Globus pallidus (tissue), 1 donor: ENCODE data around the gene TLR1.
"Not testable (repeated sequence)": the region's sequence is repeated elsewhere in the genome, so short reads cannot be mapped to it uniquely, and the experiment has no call there.

Experiments used
- DNase-seq: peaks from one replicate; pipeline ENCODE4 v3.0.0-alpha.2; 2015; ENCODE audit warnings: low spot score

The TLR1 gene

DNA sequence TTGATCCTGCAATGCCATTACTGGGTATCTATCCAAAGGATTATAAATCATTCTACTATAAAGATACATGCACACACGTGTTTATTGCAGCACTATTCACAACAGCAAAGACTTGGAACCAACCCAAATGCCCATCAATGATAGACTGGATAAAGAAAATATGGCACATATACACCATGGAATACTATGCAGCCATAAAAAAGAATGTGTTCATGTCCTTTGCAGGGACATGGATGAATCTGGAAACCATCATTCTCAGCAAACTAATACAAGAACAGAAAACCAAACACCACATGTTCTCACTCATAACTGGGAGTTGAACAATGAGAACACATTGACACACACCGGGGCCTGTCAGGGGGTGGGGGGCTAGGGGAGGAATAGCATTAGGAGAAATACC, 26.7 kb downstream of the TLR1 start:
- DNase-seq: not testable (repeated sequence)

DNA sequence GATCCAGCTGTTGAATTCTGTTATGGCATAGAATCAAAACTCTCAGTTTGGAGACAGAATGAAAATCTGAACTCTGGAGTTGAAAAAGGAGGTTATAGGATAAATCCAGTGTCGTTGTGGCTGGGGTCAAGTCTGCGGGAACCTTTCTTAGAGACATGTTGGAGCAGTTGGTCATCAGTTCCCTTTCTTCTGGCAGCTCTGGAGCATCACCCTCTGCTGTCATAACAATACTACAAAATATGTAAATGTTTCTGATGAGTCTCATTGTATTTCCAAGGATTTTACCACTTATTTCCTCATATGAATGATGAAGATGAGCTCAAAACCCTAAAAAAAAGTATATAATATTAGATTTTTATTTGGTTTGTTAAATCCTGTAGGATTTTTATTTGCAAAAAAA, 29.3 kb downstream of the TLR1 start:
- DNase-seq: no peak

DNA sequence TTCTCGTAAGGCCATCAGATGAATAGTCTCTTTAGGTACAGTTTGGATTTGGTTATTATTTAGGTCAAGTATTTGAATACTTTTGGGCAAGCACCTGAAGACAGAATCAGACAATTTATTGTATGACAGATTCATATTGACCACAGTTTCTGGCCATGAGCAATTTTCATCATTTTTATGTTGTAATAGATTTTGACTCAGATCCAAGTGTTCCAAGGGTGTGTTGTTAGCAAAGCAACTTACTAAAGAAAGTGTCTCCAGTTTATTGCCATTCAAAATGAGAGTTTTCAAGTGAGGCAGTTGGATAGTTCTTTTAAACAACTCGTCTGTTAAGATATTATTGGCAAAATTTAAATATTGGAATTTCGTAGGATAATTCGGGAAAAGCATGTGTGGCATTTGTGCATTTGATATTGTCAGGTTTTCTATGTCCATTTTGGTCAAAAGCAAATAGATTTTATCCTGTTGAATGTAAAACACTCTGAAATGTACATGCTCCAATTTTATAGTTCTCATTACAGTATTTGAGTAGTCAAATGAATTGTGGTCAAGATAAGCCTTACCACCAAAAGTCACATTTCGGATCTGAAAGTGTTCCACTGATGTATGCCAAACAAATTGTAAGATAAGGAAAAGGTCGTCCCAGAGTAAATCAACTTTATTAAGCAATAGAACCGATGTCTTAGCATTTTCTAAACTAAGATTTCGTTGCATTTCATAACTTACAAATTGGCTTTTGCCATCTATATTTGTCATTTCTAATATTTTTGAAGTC, 30.2 kb downstream of the TLR1 start:
- DNase-seq: no peak

DNA sequence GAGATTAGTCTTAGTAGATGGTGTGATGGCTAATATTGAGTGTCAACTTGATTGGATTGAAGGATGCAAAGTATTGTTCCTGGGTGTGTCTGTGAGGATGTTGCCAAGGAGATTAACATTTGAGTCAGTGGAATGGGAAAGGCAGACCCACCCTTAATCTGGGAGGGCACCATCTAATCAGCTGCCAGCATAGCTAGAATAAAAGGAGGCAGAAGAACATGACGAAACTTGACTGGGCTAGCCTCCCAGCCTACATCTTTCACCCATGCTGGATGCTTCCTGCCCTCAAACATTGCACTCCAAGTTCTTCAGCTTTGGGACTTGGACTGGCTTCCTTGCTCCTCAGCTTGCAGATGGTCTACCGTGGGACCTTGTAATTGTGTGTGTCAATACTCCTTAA, 34.3 kb downstream of the TLR1 start:
- not testable (repeated sequence) for DNase-seq

DNA sequence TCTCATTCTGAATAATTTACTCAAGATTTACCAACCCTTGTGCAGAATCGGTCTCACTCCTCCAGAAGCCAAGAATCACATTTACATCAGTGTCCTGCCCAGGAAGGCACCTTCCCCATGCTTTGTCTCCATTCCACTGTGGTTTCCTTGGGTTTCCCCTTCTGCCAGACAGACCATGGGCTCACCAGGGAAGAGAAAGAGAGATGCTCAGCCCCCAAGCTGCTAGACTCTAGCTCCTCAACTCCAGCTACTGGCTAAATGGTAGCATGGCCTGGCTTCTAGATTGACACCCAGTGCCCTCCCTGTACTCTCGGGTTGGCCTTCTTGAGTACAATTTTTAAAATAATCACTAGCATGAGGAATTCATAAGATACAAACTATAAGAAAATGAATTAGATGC, 34.7 kb downstream of the TLR1 start:
- no peak for DNase-seq

DNA sequence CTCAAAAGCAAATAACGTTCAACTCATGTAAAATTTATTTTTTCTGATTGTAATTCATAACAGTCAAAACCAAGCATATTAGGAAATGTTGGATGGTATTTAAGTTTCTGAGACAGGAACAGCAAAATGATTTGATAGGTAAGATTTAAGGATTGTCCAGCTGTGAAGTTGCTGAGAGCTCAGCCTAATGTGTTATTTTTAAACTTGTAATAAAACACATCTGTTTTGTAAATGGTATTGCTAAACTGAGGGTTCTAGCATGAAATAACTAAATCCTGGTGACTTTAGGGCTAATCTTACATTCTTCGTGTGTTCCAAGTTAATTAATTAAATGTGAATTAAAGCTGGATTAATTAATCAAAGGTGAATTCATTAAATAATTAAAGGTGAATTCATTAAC, 35.1 kb downstream of the TLR1 start:
- DNase-seq: no peak

DNA sequence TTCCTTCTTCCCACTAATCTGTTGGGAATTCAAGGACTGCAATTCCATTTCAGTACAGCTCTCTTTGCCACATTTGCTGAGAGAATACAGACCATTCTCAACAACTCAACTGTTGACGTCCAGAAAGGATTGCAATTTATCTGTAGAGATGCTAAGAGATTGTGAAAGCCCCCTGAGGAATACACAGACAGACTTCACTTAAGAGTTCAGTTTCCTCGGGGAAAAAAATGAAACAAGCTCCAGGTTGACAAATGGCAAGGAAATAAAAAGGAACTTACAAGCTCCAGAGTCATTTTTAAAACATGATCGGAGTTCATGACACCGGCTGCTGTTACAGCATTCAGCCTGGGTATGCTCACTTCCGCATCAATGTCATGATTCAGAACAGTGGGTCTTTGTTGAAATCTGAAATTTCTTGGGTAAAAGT, 35.6 kb downstream of the TLR1 start:
- no peak for DNase-seq

DNA sequence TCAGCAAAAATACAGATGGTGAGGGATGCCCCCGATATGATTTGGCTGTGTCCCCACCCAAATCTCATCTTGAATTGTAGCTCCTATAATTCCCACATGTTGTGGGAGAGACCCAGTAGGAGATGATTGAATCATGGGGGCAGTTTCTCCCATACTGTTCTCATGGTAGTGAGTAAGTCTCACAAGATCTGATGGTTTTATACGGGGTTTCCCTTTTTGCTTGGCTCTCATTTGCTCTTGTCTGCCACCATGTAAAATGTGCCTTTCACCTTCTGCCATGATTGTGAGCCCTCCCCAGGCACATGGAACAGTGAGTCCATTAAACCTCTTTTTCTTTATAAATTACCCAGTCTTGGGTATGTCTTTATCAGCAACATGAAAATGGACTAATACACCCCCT, 37.7 kb downstream of the TLR1 start:
- not testable (repeated sequence) for DNase-seq

DNA sequence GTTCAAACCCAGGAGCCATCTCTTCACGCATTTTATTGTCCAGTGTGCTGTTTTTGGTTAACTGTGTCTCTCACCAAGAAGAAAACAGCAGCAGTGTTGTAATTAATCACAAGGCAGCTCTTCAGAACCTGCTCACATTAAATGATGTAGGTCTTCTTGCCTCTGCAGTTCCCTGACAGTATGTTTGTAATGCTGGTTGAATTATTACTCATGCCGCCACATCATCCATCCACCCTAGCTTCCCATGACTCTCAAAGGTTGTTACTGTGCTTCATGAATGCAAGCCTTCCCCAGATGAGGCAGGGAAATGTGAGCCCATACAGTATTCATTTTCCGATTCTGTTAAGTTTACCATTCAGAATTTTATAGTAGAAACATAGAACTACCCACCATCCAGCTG, 39.2 kb downstream of the TLR1 start:
- no peak for DNase-seq

DNA sequence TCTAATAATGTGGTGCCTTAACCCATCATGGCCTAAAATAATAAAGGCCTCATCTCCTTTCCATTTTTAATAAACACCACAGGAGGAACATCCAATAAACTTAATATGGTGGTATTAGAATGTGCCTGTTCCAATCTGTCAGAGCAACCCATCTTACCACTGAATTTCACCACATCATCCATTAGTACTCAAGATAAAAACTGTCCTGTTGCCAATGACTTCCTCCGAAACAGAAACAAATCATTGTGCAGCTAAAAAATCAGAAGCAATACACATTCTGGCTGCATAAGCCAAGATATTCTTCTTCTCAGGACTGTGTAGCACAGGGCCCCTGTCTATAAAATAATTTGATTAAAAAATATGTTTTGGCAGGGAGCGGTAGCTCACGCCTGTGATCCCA, 40.3 kb downstream of the TLR1 start:
- no peak for DNase-seq

DNA sequence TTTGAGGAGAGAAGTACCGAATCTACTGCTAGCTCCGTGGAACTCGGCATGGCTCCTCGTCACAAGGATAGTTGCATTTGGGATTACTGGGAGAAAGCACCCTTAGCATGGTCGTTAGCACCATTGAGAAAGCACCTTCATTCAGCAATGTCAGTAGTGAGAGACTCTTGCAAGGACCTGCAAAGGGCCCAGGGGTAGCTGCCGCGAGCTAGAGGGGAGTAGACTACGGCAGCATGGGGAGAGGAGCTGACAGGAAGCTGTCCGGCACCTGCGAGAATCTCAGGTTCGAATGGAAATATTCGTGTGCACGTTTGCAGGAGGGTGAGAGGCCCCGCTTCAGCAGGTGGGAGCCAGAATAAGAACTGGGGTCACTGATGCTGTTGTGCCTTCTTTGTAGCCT, 42.0 kb downstream of the TLR1 start:
- DNase-seq: no peak

DNA sequence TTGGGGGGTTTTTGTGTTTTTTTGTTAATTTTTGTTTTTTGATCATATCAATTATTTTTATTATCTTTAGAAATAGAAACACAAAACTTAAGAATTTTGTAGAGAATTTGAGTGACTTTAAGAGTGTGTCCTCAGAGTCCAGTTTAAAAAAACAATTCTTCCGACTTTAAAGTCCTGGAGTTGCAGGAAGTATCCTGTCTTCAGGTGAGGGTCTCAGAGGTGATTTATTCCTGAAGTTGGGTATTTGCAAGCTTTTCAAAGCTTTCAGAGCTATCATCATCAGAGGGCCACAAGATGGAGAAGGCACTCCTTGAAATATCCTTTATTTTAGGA, 44.8 kb downstream of the TLR1 start:
- DNase-seq: no peak

DNA sequence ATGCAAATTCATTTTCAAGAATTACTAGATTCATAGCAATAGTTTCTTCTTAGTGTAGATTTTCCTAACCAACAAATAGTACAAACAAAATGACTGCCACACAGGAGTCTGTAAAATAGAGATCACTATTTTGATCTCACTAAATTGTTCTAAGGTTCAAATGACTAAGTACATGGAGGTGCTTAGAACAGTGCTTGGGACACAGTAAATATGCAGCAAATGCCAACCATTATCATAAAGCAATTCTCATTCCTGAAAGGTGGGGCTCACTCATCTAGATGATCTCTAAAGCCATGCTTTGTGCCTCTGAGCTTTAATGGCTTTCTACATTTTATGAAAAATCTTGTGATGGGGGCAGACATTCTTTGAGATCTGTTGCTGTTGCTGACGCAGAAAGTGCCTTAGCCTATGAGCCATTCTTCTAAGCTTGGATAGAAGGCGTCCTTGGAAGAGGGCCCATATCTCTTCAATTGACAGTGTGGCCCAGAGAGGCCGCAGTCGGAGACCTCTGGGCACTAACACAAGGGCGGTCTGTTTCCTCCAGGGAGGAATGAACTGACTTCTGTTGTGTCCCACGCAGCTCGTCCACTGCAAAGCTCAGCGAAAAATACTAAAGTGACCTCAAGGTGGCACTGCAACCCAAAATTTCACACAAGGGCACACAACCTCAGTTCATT, 45.3 kb downstream of the TLR1 start:
- DNase-seq: peak; percentile 99

DNA sequence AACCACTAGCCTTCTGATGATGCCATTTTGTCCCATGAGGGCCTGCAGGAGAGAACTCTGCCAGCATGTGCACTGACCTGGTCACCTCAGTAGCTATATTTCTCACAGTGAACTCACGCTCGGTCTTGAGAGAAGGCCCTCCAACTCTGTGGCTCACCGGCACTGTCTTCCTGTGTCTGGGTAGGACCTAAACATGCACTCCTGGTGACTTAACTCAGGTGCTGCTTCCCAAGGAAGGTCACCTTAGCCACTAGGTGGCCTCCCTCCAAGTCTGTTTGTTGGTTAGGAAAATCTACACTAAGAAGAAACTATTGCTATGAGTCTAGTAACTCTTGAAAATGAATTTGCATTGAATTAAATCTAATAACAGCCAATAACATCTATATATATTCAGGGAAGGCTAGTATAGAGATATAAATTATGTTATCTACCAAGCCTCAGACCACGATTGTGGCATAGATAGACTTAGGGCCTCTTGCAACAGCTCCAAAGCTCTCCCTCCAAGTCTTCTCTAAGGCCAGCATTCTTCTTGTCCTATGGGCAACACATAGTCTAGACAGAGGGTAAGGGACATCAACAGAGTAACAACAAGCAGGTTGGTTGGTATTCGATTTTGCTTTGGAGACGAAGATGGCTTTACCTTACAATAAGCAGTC, 46.5 kb downstream of the TLR1 start:
- DNase-seq: no peak

DNA sequence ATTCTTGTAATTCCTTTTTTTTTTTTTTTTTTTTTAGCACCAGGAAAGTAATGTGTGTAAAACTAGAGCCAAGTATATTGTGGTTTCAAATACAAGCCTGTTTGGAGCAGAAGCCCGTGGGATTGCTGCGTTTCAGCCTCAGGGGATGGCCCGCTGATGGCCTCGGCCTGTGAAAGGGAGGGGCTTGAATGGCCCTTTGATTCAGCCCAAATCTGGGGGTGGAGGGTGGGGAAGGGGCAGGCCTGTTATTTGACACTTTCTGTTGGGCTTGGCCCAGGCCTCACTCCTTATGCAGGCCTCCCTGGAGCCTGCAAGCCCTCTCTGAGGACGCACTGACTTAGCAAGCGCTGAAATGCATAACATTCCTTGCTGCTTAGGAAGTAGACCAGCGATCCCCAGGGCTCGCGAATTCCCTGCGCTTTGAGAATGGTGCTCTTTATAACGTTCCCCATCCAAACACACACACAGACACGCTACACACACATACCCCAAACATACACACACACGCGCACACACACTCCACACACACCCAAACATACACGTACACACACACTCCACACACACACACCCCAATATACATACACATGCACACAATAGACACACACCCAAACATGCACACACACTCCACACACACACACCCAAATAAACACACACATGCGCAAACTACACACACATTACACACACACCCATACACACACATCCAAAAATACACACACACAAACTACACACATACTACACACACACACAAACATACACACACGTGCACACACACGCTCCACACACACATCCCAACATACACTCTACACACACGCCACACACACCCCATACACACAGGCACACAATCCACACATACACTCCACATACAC, 51.4 kb downstream of the TLR1 start:
- DNase-seq: no peak

DNA sequence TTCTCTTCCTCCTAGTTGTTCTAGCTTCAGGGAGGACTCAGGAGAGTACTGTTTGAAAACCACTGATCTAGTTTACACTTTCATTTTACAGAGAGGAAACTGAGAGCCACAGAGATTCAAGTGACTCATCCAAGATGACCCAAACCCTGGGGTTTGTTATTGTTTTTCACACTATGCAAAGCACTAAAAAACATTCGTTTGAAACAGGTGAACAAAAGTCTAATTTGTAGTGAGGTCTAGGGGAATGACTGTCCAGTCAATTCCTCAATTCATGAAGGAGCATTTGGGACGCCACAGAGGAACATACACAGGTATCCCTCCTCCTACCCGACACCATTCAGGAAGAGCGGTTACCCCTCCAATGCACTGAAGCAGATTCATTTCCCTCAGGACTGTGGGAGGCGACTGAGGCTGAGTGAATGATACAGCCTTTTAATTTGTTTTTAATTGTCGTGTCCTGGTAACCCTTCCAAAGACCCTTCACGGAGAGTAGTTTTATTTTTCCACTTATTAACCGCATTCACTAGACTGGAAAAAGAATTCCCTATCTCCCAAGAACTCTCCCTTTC, 52.1 kb downstream of the TLR1 start:
- no peak for DNase-seq

DNA sequence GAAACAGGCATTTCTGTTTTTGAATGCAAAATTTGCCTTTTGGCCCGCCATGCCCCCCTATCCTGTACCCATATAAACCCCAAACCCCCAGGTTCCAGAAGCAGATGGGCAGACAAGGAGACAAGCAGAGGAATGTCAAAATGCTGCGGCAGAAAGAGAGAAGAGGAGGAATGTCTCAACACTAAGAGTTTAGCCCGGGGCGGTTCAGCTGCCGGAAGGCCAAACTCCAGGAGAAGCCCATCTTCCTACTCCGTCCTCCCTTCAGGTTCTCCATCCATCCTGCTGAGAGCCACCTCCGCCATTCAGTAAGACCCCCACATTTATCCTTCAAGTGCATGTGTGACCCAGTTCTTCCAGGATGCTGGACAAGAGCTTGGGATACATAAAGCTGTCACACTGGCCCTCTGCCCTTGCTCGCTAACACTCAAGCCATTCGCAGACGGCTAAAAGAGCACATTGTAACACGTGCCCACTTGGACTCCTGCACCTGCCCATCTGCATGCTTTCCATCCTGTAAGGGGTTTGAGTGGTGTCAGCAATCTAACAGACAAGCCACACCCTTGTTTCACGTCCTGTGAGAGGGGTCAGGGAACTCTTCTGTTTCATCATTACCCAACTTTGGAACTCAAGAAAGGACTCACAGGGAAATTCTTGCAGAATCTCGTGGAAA, 53.1 kb downstream of the TLR1 start:
- no peak for DNase-seq

DNA sequence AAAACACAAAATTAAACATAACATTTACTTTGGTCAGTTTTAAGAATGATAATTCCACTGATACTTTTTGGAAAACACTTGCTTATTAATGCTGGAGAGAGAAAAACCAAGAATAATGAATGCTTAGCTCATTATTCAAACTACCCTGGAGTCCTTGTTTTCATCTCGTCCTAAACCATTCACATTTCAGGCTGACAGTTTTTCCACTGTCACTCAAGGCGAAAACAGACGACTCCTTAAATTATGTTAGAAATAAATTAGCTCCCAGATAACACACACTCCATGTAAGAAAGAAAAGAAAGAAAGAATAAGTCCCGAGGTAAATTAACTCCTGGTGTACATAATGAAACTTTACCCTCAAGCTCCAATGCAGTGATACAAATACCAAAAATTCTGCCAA, 55.3 kb downstream of the TLR1 start:
- no peak for DNase-seq

DNA sequence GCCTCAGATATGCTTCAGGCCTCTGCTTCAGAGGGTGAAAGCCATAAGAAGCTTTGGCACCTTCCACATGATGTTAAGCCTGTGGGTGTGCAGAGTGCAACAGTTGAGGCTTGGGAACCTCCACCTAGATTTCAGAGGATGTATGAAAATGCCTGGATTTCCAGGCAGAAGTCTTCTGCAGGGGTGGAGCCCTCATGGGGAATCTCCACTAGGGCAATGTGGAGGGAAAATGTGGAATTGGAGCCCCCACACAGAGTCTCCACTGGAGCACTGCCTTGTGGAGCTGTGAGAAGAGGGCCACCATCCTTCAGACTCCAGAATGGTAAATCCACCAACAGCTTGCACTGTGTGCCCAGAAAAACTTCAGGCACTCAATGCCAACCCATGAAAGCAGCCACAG, 57.0 kb downstream of the TLR1 start:
- DNase-seq: no peak
